Adipocyte (in vitro differentiated cells): Measurements from ENCODE around the gene PPP6R3.

Experiments
- DNase-seq: peaks from one replicate; pipeline ENCODE4 v3.0.0-alpha.2; 2015; ENCODE audit warnings: low read depth
- H3K27me3 ChIP-seq: replicated peaks from 2 replicates; pipeline ENCODE4 v1.7.0; 2013; ENCODE audit warnings: mild to moderate bottlenecking, low read length, moderate library complexity; ENCODE audit not compliant: control insufficient read depth, insufficient read depth
- H3K36me3 ChIP-seq: 2 replicates; pipeline ENCODE4 v1.7.0; 2013; ENCODE audit warnings: low read length, mild to moderate bottlenecking, moderate library complexity; ENCODE audit not compliant: control insufficient read depth, insufficient read depth, severe bottlenecking
- H3K4me1 ChIP-seq: 2 replicates; pipeline ENCODE4 v1.7.0; 2013; ENCODE audit warnings: mild to moderate bottlenecking, low read length, moderate library complexity; ENCODE audit not compliant: control insufficient read depth, insufficient read depth
- H3K4me3 ChIP-seq: 2 replicates; pipeline ENCODE4 v1.7.0; 2013; ENCODE audit warnings: mild to moderate bottlenecking, low read length, moderate library complexity
- H3K9ac ChIP-seq: 2 replicates; pipeline ENCODE4 v1.7.0; 2013; ENCODE audit warnings: mild to moderate bottlenecking, low read length, moderate library complexity
- H3K9me3 ChIP-seq: 2 replicates; pipeline ENCODE4 v1.7.0; 2013; ENCODE audit warnings: mild to moderate bottlenecking, low read length, moderate library complexity; ENCODE audit not compliant: control insufficient read depth

The PPP6R3 gene

GRCh38 chr11:68436985-68437926, 23.3 kb upstream of the PPP6R3 start:
- Histone ChIP-seq H3K9ac (peak overlapping the region; percentile 74), H3K27me3 (no peaks in the 10 kb centered on the region), H3K9me3 (no peaks in the 10 kb centered on the region), H3K36me3 (peaks cover 13% of the 10 kb centered on the region), H3K4me3 (no peak overlapping the region), H3K4me1 (peaks cover 45% of the 10 kb centered on the region)
- peak; percentile 65 for DNase-seq

- H3K36me3 ChIP-seq: peaks cover 14% of the 10 kb centered on the region
- no peak for DNase-seq
Observed at GRCh38 chr11:68437927-68438657, 22.5 kb upstream of the PPP6R3 start.

GRCh38 chr11:68438658-68439259, 21.8 kb upstream of the PPP6R3 start:
- Histone ChIP-seq H3K9ac (no peak overlapping the region), H3K9me3 (no peaks in the 10 kb centered on the region), H3K4me1 (peaks cover 50% of the 10 kb centered on the region), H3K27me3 (no peaks in the 10 kb centered on the region), H3K4me3 (no peak overlapping the region), H3K36me3 (peaks cover 12% of the 10 kb centered on the region)
- no peak for DNase-seq

More at GRCh38 chr11:68437927-68438657, 22.5 kb upstream of the PPP6R3 start:
- Histone ChIP-seq H3K9ac (peak overlapping the region; percentile 74), H3K4me3 (no peak overlapping the region), H3K4me1 (peaks cover 50% of the 10 kb centered on the region), H3K27me3 (no peaks in the 10 kb centered on the region), H3K9me3 (no peaks in the 10 kb centered on the region)

GRCh38 chr11:68439355-68440065, 21.0 kb upstream of the PPP6R3 start:
- peaks cover 8% of the 10 kb centered on the region for H3K36me3 ChIP-seq
- H3K9ac ChIP-seq: no peak overlapping the region
- H3K27me3 ChIP-seq: no peaks in the 10 kb centered on the region
- H3K9me3 ChIP-seq: no peaks in the 10 kb centered on the region
- no peak overlapping the region for H3K4me3 ChIP-seq
- DNase-seq: no peak
- peaks cover 50% of the 10 kb centered on the region for H3K4me1 ChIP-seq

- Histone ChIP-seq H3K27me3 (no peaks in the 10 kb centered on the region), H3K36me3 (peaks cover 7% of the 10 kb centered on the region), H3K9me3 (no peaks in the 10 kb centered on the region), H3K4me3 (no peak overlapping the region), H3K9ac (peak overlapping the region; percentile 15), H3K4me1 (peaks cover 50% of the 10 kb centered on the region)
- DNase-seq: no peak
Observed at GRCh38 chr11:68440224-68440623, 20.3 kb upstream of the PPP6R3 start.

- H3K4me1 ChIP-seq: peaks cover 49% of the 10 kb centered on the region
- peaks cover 4% of the 10 kb centered on the region for H3K36me3 ChIP-seq
- no peaks in the 10 kb centered on the region for H3K27me3 ChIP-seq
- H3K9me3 ChIP-seq: no peaks in the 10 kb centered on the region
- H3K4me3 ChIP-seq: no peak overlapping the region
- peak overlapping the region; percentile 60 for H3K9ac ChIP-seq
- DNase-seq: peak; percentile 78
Observed at GRCh38 chr11:68441466-68442230, 18.9 kb upstream of the PPP6R3 start.

- DNase-seq: no peak
- Histone ChIP-seq H3K4me3 (no peak overlapping the region), H3K4me1 (peaks cover 41% of the 10 kb centered on the region), H3K9ac (no peak overlapping the region), H3K27me3 (no peaks in the 10 kb centered on the region), H3K36me3 (peaks cover 7% of the 10 kb centered on the region), H3K9me3 (no peaks in the 10 kb centered on the region)
Observed at GRCh38 chr11:68442433-68442832, 18.1 kb upstream of the PPP6R3 start.

- Histone ChIP-seq H3K4me3 (no peak overlapping the region), H3K27me3 (no peaks in the 10 kb centered on the region), H3K9me3 (no peaks in the 10 kb centered on the region), H3K4me1 (peaks cover 26% of the 10 kb centered on the region), H3K9ac (no peak overlapping the region), H3K36me3 (peaks cover 7% of the 10 kb centered on the region)
- DNase-seq: no peak
Observed at GRCh38 chr11:68444566-68444965, 16.0 kb upstream of the PPP6R3 start.

- H3K4me1 ChIP-seq: peaks cover 20% of the 10 kb centered on the region
- no peak overlapping the region for H3K4me3 ChIP-seq
- no peak overlapping the region for H3K9ac ChIP-seq
- peaks cover 7% of the 10 kb centered on the region for H3K36me3 ChIP-seq
- no peaks in the 10 kb centered on the region for H3K9me3 ChIP-seq
- no peaks in the 10 kb centered on the region for H3K27me3 ChIP-seq
- DNase-seq: no peak
Observed at GRCh38 chr11:68445531-68446035, 15.0 kb upstream of the PPP6R3 start.

GRCh38 chr11:68446046-68446725, 14.4 kb upstream of the PPP6R3 start:
- Histone ChIP-seq H3K36me3 (peaks cover 7% of the 10 kb centered on the region), H3K27me3 (no peaks in the 10 kb centered on the region), H3K4me3 (no peak overlapping the region), H3K9ac (no peak overlapping the region), H3K4me1 (peaks cover 16% of the 10 kb centered on the region), H3K9me3 (no peaks in the 10 kb centered on the region)
- DNase-seq: no peak
